SHP77 treated with DMSO at 0.1 percent for 48 hours (cell line): ENCODE data around the gene NXN.

Experiments used
- DNase-seq: peaks from one replicate; lab custom pipeline; 2025; lab: John Stamatoyannopoulos, UW

Gene NXN

DNA sequence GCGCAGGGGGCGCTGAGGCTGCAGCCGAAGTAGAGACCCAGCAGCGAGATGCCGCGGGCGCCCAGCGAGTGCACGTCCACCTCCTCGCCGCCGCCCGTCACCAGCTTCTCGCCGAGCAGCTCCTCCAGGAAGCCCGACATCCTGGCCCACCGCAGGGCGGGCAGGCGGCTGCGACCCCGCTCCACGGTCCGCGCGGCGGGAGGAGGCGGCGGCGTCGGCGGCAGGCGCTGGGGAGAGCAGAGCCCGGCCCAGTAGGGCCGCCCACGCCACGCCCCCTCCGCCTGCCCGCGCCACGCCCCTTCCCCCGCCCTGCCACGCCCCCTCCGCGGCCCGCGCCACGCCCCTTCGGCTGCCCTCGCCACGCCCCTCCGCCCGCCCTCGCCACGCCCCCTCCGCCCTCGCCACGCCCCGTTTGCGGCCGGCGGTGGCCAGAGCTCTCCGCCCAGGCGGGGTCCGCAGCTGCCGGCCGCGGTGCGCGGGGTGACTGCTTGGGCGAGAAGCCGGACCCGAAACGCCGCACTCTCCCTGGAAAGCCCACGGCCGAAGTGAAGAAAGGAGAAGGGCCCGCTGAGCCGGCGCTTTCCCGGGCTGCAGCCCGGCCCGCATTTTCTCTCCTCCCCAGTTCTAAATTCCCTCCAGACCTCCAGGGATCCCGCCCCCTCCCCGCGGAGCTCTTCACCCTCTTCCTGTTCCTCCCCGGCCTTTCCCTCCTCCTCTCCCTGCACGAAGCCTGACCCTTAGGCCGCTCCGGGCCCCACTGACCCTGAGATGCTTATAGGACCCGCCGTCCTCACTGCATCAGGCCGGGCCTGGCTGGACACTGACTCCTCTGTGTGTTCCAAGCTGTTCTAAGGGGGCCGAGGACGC, at the start of gene NXN:
NXN (minus strand) TSS at position 238 of the 867 bp plus-strand sequence.
- peak; percentile 39 for DNase-seq

DNA sequence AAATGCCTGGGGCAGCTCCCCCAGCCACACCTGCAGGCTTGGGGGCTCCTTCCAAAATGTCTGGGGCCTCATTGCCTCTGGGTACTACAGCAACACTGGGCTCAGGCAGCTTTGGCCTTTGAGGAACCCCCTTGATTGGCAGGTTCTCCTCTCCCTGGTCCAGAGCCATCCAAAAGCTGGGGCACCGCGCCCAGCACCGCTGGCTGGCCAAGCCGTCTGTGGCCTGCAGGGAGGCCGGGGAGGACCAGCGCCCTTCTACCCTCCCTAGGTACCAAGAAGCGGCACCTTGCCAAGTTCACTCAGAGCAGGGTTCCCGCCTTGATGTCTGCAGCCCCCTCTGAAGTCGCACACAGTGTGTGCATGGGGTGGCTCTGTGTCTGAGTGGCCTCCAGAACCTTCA, 47.5 kb upstream of the NXN start:
- no peak for DNase-seq

DNA sequence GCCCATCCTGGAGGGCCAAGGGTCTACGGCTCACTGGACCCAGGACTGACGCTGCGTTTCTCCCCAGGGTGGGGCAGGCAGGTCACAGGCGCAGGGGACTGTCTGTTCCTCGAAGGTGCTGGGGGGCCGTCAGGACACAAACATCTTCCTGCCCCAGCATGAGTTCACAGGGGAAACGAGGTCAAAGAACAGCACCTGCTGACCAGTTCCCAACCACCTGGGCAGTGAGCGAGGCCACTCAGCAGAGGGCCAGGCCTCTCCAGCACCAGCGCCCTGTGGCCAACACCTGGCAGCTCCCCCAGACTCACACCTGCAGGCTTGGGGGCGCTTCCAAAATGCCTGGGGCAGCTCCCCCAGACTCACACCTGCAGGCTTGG, 47.0 kb upstream of the NXN start:
- DNase-seq, result no peak

DNA sequence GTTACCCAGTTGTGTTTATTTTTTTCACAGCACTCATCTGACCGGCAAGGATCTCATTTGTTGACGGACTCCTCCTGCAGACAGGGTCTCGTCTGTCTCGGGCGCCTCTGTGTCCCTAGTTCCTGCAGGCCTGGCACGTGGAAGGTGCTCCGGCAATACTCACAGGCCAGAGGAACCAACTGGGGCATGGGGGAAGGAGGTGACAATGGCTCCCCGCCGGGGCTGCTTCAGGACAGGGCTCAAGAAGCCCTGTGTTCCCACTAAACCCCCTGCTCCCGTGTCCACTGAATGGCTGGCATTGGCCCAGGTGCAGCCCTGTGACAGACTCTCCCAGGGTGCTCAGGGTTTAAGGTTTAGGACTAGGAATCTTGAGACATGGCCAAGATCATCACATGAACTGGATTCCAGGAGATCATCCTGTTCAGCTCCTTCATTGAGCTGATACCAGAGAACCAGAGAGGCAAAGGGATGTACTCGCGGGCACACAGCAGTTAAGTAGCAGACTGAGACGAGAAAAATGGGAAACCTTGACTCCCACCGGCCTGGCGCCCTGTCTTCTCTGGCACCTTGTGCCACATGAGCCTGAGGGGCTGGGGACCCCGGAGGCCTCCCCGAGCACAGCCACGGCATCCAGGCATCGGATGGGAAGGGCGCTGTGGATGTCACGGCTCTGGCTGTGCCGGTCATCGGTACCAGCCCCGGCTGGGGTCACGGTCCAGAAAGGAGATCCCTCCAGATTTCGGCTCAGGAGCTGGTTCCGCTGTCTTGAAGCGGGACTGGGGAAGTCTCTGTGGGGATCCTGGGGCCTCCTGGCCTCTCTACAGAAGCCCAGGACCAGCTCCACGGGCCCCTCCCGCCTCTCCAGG, 46.4 kb upstream of the NXN start:
- DNase-seq, result no peak

DNA sequence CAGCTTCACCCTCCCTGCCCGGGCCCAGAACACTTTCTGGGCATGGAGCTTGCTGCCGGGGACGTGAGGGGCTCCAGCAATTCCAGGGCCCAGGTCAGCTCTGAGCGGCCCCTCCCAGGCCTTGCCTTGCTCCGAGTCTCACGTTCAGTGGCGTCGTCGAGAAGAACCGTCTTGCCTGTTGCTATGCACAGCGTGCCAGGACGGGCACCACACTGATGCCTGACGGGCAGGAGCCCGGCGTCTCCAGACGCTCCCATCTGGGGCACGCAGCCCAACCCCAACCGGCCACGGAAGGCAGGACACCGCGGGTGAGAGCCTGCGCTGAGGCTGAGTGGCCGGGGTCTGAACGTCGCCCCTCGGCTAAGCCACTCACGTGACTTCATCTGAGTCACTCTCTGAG, 44.5 kb upstream of the NXN start:
- DNase-seq, result no peak

DNA sequence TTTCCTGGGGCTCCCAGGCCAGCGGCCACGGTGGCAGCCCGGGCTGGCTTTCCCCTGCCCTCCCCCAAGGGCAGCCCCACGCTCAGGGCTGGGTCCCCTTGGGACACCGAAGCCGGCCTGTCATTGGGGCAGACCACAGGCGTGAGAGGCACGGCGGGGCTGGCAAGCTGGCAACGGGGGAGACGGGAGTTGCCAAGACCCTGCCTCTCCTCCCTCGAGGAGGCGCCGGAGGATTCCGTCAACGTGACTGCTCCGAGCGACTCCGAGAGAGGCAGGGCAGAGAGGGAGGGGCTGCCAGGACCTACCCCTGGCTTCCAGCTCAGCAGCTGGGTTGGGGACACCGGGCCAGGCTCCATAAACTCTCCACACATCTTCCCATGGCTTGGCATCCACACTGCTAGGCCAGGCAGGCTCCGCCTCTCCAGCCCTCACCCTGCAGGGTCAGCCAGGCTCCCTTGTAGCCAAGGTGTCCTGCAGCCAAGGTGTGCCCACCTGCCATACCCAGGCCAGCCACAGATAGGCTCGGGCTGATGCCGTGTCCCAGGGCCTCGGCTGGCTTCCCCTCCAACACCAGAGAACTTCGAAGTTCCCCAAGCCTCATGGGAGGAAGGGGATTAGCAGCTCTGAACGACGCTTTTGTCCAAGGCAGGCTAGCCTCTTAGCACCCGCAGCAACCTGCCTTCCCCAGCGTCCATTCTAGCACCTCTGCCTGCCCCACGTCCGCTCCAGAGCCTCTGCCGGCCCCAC, 42.9 kb upstream of the NXN start:
- DNase-seq, result no peak

DNA sequence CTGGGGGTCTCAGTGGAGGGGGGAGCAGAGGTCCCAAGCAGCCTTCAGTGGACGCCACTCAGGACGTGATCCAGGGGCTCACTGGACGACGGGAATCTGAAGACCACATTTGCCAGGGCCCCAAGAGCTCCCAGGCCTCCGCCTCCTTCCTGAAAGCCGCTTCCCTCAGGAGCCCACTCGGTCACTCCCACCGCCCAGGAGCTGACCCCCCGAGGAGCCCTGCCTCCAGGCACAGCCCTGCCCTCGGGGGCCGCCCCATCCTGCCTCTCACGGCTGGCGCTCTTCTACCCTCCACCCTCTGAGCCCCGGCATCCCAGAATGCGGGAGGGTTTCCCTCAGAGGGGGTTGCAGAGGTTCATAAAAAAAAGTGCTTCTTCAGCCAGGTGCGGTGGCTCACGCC, 41.6 kb upstream of the NXN start:
- DNase-seq, result no peak

DNA sequence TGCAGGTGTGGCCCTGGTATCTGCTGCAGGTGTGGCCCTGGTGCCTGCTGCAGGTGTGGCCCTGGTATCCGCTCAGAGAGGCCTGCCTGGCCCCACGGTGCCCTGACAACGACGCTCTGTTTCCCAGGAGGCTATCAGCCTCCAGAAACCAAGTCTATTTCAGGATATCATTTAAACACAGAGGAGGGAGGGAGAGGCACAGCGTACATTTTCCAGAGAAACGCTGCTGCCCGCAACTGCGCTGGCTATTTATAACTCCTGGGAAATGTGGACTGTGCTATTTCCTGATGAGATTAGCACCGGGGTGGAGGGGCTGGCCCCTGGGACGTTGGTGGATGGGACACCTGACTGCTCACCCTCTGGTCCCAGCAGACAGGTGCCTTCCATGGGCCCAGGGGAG, 39.9 kb upstream of the NXN start:
- no peak for DNase-seq

DNA sequence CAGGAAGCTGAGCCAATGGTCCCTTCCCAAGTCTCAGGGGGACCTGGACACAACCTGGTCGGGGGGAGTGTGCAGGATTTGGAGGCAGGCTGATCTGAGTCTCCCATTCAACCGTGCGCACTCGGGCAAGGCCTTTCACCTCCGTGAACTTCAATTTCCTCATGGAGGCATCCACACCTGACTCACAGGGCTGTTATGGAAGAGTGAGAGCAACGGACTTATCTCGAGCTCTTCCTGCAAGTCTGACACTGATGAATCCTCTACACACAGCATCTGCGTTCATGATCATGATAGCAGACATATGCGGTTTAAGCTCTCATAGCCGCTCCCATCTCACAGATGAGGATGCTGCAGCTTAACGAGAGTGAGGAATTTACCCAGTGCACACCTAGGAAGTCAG, 39.0 kb upstream of the NXN start:
- DNase-seq, result no peak

DNA sequence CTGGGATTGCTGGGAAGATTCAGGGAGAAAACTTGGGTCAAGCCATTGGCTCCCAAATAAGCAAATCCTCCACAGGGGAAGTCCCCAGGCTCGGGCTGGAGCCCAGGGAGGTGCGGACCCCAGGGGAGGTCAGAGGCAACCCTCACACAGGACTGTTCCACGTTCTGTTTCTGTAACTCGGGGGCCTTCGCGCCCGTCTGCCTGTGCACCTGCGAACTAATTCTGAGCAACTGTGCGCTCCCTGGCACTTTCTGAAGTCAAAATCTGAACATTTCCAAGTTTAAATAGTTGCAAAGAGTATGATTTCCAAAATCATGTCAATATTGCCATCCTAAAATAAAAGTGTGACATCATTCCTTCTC, 34.1 kb upstream of the NXN start:
- DNase-seq, result no peak

DNA sequence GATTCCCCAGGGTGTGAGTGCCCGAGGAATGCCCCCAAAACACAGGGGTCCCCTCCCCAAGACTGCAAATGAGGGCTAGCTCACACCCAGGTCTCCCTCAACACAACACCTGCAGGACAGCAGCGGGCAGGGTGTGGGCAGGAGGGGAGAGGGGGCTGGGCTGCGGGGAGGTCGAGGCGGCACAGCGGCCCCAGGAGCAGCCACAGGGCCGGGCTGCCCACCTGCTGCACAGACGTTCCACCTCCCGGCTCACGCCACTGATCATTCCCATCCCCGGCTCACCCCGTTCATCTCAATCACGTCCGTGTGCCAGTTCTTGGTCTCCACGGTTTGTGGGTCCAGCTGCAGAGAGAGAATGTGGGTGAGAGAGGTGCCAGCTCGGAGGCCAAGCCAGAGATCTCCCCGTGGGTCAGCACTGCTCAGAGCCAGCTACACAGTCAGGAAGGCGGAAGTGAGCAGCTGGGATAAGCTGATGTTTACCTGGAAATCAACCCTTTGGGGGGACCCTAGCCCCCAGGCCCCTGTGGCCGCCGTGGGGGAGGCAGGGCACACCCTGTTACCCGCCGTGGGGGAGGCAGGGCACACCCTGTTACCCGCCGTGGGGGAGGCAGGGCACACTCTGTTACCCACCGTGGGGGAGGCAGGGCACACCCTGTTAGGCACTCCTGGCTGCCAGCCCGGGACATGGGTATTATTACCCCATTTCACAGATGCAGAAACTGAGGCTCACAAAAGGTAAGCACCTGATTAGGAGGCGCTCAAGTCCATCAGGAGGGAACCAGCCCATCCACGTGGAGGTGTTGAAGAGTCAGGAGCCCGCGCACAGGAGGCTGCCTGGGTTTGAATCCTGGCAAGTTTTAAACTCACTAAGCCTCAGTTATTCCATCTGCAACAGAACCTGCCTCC, 33.5 kb upstream of the NXN start:
- no peak for DNase-seq

DNA sequence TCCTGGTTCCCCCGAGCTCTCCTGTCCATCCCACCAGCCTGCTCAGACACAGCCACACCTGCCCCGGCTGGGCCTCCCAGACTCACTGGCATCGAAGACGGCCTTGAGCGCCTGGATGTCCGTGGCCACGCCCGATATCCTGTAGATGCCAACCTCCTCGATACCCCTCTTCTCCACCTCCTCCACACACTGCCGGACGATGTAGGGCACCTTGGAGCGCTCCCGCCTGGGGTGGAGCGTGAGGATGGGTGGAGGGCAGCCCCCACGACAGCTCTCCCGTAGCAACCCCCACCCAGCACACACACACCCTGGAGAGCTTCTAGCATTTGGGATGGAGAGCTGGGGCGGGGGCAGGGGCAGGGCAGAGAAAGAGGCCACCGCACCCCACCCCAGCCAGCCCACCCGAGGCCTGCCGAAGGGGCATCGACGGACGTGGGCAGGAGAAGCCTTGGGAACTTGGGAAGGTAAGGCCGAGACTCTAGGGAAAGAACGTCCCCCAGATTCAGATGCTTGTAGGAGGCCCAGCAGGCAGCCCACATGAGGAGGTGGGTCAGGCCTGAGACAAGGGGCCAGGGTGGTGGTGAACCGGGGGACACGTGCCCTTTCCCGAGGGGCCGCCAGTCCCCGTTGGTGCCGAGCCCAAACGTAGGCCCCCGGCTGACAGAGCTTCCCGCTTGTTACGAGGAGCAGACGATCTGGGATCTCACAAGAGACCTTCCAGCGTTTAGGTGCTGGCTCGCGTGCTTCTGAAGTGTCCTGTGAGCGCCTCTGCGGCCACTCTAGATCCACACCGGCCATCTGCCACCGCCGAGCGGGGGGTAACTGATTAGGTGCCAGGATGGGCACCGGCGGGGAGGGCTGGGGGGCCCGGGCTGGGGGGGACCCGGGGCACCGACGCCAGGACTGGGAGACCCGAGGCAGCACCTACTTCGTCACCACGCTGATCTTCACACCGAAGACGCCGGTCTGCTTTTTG, 32.5 kb upstream of the NXN start:
- DNase-seq, result no peak

DNA sequence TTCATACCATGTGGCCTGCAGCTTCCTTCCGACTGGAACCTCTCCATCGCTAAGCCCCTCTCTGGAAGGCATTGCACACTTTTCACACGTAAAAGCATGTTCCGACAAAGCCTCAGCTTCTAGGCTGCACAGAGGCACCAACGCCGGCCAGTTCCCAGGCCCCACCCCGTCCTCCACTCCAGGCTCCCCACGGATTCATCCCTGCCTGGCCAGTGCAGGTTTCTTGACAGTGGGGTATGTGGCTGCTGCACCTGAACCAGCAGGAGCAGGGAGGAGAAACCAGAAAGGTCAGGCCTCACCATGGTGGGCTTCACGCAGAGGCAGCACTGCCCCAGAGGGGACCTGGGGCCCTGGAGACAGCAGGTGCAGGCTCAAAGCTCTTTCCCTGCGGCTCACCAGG, 31.6 kb upstream of the NXN start:
- no peak for DNase-seq

DNA sequence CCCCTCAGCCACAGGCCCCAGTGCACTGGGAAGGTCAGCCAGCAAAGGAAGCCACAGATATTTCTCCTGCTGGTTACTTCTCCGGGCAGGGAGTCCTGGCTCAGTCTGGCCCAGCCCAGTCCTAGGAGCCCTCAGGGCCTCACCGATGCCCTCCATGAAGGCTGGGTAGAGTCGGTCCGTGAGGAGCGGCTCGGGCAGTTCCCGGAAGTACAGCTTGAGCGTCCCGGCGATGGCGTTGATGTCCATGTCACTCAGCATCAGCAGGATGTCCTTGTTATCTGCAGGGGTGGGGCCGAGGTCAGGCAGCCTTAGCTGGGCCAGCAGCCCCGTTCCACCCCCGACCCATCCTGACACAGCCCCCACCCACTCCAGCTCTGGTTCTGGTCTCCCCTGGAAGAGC, 31.0 kb upstream of the NXN start:
- DNase-seq, result no peak

DNA sequence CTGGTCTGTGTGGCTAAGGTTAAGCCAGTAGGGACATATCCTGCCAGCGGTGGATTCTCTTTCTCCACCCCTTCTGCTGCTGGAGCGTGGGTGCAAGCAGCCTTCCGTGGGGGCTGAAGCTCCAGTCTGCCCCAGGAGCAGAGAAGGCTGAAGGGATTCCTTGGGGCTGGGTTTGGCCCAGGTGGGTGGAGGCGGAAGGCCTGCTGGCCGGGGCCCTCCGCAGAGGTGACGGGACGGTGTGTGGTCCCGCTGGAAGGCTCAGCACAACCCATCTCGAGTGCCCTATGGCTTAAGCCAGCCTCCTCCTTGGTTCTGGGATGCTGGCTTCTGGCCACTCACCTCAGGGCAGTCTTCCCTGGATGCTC, 30.5 kb upstream of the NXN start:
- DNase-seq, result no peak

DNA sequence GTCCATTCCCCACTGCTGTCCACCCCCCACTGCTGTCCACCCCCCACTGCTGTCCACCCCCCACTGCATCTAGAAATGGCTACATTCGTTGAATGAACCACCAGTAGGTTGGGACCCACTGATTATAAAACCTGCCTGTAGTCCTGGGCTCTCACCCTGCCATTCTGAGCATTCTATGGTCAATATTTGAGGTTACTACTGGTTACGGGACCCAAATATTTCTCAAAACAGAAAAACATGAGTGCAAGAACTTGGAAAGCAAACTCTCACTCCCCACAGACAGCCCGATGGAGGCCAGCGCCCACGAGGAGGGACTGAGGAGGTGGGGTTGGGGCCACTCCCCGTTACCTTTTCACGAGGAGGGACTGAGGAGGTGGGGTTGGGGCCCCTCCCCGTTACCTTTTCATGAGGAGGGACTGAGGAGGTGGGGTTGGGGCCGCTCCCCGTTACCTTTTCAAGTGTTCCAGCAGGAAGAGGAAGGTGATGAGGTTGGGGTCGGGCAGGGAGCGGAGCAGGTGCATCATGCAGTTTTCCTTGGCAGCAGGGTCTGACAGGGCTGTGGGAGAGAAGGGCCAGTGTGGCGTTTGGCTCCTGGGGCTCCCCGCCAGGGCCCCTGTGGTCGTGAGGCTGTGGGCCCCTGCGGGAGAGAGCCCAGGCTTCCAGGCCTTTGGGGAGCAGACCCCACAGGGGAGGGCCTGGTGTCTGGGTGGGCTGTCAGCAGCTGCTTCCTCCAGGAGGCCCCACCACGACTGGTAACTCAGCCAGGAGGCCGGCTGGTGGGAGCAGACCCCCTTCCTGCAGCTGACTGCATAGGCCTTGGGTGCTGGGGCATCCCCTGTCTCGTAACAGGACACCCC, 29.9 kb upstream of the NXN start:
- DNase-seq, result no peak

DNA sequence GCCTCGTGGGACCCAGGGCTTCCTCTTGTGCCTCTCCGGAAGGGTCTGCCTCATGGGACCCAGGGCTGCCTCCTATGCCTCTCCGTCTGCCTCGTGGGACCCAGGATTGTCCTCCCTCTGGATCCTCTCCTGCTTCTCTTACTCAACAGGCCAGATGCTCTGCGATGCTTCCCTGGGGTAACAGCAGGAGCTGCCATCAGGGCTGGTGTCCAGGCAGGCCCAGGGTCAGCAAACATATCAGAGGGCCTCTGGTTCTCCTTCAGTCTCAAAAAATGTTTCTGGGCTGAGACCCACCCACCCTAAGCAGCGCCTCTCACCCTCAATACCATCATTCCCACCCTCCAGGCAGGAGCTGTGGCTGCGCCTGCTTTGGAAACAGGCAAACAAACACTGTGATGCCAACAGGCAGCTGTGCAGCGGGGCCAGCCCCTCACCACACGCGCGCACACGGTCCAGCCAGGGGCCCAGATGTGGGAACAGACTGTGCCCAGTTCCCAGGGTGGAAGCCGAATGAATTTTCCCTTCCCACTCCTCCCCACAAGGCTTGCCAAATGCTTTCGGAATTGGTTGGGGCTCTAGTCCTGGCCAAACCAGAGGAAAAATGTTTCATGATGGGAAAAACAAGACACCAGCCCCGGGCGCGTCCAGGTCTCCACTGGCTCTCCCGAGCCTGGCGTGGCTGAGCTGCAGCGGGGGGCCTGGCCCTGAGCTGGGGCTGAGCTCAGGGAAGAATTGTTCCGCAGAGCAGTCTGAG, 28.6 kb upstream of the NXN start:
- no peak for DNase-seq

DNA sequence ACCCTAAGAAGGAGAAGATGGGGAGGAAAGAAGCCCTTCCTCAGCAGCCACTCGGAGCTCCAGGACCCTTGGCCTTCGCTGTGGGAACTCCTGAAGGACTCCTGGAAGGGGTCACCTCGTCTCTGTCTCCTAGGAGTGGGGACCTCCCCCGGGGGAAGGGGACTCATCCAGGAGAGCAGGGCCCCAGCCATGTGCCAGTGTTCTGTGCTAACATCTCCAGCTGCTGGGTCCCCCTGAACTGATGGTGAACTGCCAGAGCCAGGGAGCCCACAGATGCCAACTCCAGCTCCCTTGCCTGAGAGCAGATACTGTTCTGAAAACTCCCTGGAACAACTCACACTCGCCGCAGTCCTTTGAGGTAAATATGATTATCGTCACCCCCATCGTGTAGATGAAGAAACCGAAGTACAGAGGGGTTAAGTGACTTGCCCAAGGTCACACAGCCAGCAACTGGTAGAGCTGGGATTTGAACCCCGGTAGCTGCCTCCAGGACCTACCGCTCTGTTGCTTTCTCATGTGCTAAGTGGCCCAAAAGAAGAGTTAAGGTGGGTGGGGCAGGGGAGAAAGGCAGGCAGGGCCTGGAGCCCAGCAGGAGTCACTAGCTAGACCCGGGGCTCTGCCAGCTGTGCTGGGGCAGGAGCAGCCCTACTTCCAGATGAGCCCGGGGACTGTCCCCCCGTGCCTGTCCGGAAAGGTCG, 27.9 kb upstream of the NXN start:
- no peak for DNase-seq
